Neural crest cell (in vitro differentiated cells): Measurements from ENCODE around the gene NAPEPLD. TPM values are rescaled to one million over a fixed set of nuclear protein-coding genes. Genes with fewer than 3 reads are reported as not detected.

Experiments used
- DNase-seq: peaks from one replicate; pipeline ENCODE4 v3.0.0; 2021; ENCODE audit warnings: low read depth, mixed read lengths, low spot score
- H3K27ac Mint-ChIP-seq: one replicate; pipeline ENCODE4 v1.8.0; 2021; ENCODE audit warnings: mild to moderate bottlenecking, mixed read lengths; ENCODE audit not compliant: unreplicated experiment
- H3K27me3 Mint-ChIP-seq: 2 replicates; pipeline ENCODE4 v1.8.0; 2021; ENCODE audit warnings: low read depth, mild to moderate bottlenecking, mixed read lengths
- H3K36me3 Mint-ChIP-seq: 2 replicates; pipeline ENCODE4 v1.8.0; 2021; ENCODE audit warnings: low read depth, mild to moderate bottlenecking, mixed read lengths
- H3K4me1 Mint-ChIP-seq: 2 replicates; pipeline ENCODE4 v1.8.0; 2021; ENCODE audit warnings: mixed read lengths
- H3K4me3 Mint-ChIP-seq: one replicate; pipeline ENCODE4 v1.8.0; 2021; ENCODE audit warnings: mild to moderate bottlenecking, mixed read lengths
- H3K9me3 Mint-ChIP-seq: 2 replicates; pipeline ENCODE4 v1.8.0; 2021; ENCODE audit warnings: mixed read lengths
- CTCF ChIP-seq: fragments of 200-600 bp; sonication (generic); conservative IDR thresholded peaks from 2 replicates; pipeline ENCODE4 v1.5.0; 2021; ENCODE audit warnings: antibody characterized with exemption, mild to moderate bottlenecking
- total RNA-seq: library from RNA; stranded (reverse); gene quantifications from 2 replicates; pipeline ENCODE4 v1.2.1, GENCODE V29; 2021

The NAPEPLD gene
- total RNA-seq, 1 donor from 2014 or later: 15.0 TPM

GRCh38 chr7:103073989-103074518, 74.8 kb downstream of the NAPEPLD start:
- no peak for TF ChIP-seq CTCF
- Mint-ChIP-seq H3K36me3 (peaks cover 2% of the 10 kb centered on the region), H3K27ac (no peak overlapping the region), H3K4me1 (peaks cover 26% of the 10 kb centered on the region), H3K9me3 (no peaks in the 10 kb centered on the region), H3K27me3 (no peaks in the 10 kb centered on the region), H3K4me3 (peak overlapping the region; percentile 88)
- no peak for DNase-seq

- no peaks in the 10 kb centered on the region for H3K27me3 Mint-ChIP-seq
- H3K4me1 Mint-ChIP-seq: peaks cover 22% of the 10 kb centered on the region
- TF ChIP-seq CTCF: no peak
- no peak for DNase-seq
- peaks cover 7% of the 10 kb centered on the region for H3K36me3 Mint-ChIP-seq
- H3K9me3 Mint-ChIP-seq: peaks cover 4% of the 10 kb centered on the region
- H3K4me3 Mint-ChIP-seq: peak overlapping the region; percentile 7
- no peak overlapping the region for H3K27ac Mint-ChIP-seq
Observed at GRCh38 chr7:103071000-103071399, 77.9 kb downstream of the NAPEPLD start.

- H3K4me3 Mint-ChIP-seq: no peak overlapping the region
- peaks cover 7% of the 10 kb centered on the region for H3K36me3 Mint-ChIP-seq
- H3K27me3 Mint-ChIP-seq: no peaks in the 10 kb centered on the region
- peaks cover 5% of the 10 kb centered on the region for H3K4me1 Mint-ChIP-seq
- no peak overlapping the region for H3K27ac Mint-ChIP-seq
- no peak for DNase-seq
- TF ChIP-seq CTCF: no peak
- peaks cover 4% of the 10 kb centered on the region for H3K9me3 Mint-ChIP-seq
Observed at GRCh38 chr7:103068414-103069403, 80.2 kb downstream of the NAPEPLD start.

GRCh38 chr7:103065667-103066066, 83.2 kb downstream of the NAPEPLD start:
- H3K36me3 Mint-ChIP-seq: peaks cover 5% of the 10 kb centered on the region
- no peaks in the 10 kb centered on the region for H3K27me3 Mint-ChIP-seq
- TF ChIP-seq CTCF: peak; percentile 53
- H3K27ac Mint-ChIP-seq: no peak overlapping the region
- H3K9me3 Mint-ChIP-seq: peaks cover 4% of the 10 kb centered on the region
- no peak overlapping the region for H3K4me3 Mint-ChIP-seq
- no peaks in the 10 kb centered on the region for H3K4me1 Mint-ChIP-seq
- peak; percentile 41 for DNase-seq

GRCh38 chr7:103063895-103064294, 85.0 kb downstream of the NAPEPLD start:
- Mint-ChIP-seq H3K27ac (no peak overlapping the region), H3K4me1 (no peaks in the 10 kb centered on the region), H3K4me3 (no peak overlapping the region), H3K36me3 (peaks cover 5% of the 10 kb centered on the region), H3K27me3 (no peaks in the 10 kb centered on the region), H3K9me3 (peaks cover 4% of the 10 kb centered on the region)
- no peak for TF ChIP-seq CTCF
- no peak for DNase-seq
